Measurements from ENCODE around the gene ACAA2. TPM values are rescaled to one million over a fixed set of nuclear protein-coding genes. Genes with fewer than 3 reads are reported as not detected.

ACAA2 gene
- total RNA-seq, 1 experiment from 2014 or later = 6.5 TPM

DNA sequence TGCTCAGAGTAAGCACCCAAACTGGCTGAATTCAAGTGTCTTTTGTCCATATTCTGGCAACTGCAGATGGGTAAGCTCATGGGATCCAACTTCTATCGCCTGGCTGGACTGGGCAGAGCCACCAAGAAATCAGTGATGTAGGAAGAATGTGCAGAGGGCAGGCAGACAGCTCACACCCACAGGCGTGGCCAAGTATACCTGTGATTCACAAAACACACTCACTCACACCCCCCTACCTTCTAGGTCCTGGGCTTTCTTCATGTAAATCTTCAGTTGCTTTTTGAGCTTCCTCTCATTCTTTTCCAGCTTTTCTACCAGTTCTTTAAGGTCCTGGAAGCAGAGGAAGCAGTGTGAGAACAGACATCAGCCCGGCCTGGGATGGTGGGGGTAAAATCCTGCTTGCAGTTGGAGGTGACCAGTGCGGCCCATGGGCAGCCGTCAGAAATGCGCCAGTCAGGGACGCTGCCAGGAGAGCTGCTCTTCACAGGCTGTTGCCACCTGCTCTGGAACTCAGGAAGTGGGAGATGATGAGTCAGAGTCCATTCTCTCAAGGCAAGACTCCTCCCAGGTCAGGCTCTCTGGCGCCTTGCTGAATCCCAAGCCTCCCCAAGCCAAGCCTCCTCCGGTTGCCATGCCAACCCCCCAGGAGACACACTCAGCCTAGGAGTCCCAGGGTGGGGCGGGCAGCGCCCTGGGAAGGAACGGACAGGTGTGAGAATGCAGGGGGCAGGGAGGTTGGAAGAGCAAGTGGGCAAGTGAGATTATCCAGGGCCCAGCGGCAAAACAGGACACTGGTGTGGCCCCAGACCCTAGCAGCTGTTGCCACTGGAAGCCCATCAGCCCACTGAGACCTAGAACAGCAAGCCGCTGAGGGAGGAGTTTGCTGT, 36.2 kb upstream of the ACAA2 start:
- Histone ChIP-seq H3K4me1 (ENCODE audit: insufficient read depth, low read length) (peaks cover 17% of the 10 kb centered on the region), H3K79me2 (ENCODE audit: low read length) (no peaks in the 10 kb centered on the region), H3K9me3 (ENCODE audit: low read length) (no peaks in the 10 kb centered on the region), H3K27me3 (ENCODE audit: low read length) (no peaks in the 10 kb centered on the region), H3K4me2 (ENCODE audit: low read length) (peak overlapping the region; percentile 65), H3K4me3 (ENCODE audit: low read length) (peak overlapping the region; percentile 26), H3K27ac (ENCODE audit: low read length) (peak overlapping the region; percentile 90), H3K36me3 (ENCODE audit: low read depth, low read length) (no peaks in the 10 kb centered on the region), H2AFZ (ENCODE audit: low read length) (peak overlapping the region; percentile 50; the same call in 1 of the 2 replicates), H3K9ac (ENCODE audit: low read length) (peak overlapping the region; percentile 40), H3K9me2 (replicated peaks; ENCODE audit: low read length) (no peaks in the 10 kb centered on the region), H4K20me1 (ENCODE audit: low read length) (no peaks in the 10 kb centered on the region), H3F3A (ENCODE audit: low read length, unreplicated experiment) (no peaks in the 10 kb centered on the region)
- DNase-seq (peak; percentile 87), ATAC-seq (peak; percentile 91)
- intact Hi-C loops (cut with micrococcal nuclease) = loop anchor here (1.0 kb wide), 1 partner anchor 14 kb away; no protein-coding TSS in a partner anchor
- ChIA-PET CTCF (interaction anchor here (1.1 kb wide), 1 partner anchor 9 kb away, joined by 6 read pairs; no protein-coding TSS in a partner anchor), POLR2A (ENCODE audit: unreplicated experiment) (interaction anchor here (0.6 to 0.9 kb wide), 3 partner anchors 9 to 280 kb away, joined by 3 to 6 read pairs (median 4); partner anchors contain the start of gene ACAA2)
- TF ChIP-seq CTCF (conservative IDR thresholded peaks at IDR 0.05; ENCODE audit: low read depth, low read length) = no peak
- no peak for TF ChIP-seq EZH2phosphoT487 (IDR thresholded peaks at IDR 0.05; ENCODE audit: borderline replicate concordance, low read length)
- no peak for TF ChIP-seq EZH2 (IDR thresholded peaks at IDR 0.05; ENCODE audit: low read length, unreplicated experiment)
- TSS peak; percentile 93 for BruUV-seq (replicated peaks)

DNA sequence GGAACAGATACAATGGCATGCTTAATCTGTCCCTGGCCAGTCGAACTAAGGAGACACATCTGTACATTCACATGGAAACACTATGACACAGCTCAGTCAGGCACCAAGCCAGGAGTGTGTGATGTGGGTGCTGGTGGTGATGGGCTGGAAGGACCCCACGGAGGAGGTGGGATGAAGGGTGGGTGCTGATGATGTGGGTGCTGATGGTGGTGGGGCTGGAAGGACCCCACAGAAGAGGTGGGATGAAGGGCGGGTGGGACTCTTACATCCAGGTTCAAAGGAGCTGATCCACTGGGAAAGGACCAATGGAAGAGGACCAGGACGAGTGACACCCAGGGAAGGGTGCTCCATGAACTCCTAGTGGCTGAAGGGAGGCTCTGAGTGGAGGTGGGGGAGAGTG, 34.8 kb upstream of the ACAA2 start:
- H3K9ac ChIP-seq (ENCODE audit: low read length) = no peak overlapping the region
- peaks cover 17% of the 10 kb centered on the region for H3K4me1 ChIP-seq (ENCODE audit: insufficient read depth, low read length)
- no peaks in the 10 kb centered on the region for H3K27me3 ChIP-seq (ENCODE audit: low read length)
- no peak overlapping the region for H3K4me3 ChIP-seq (ENCODE audit: low read length)
- no peaks in the 10 kb centered on the region for H3K9me2 ChIP-seq (replicated peaks; ENCODE audit: low read length)
- ChIA-PET POLR2A (ENCODE audit: unreplicated experiment) (no interaction called here), CTCF (no interaction called here)
- no peaks in the 10 kb centered on the region for H3K79me2 ChIP-seq (ENCODE audit: low read length)
- H3K9me3 ChIP-seq (ENCODE audit: low read length) = no peaks in the 10 kb centered on the region
- H3K27ac ChIP-seq (ENCODE audit: low read length) = no peak overlapping the region
- no peak for TF ChIP-seq EZH2 (IDR thresholded peaks at IDR 0.05; ENCODE audit: low read length, unreplicated experiment)
- TF ChIP-seq EZH2phosphoT487 (IDR thresholded peaks at IDR 0.05; ENCODE audit: borderline replicate concordance, low read length) = no peak
- no peak for TF ChIP-seq CTCF (conservative IDR thresholded peaks at IDR 0.05; ENCODE audit: low read depth, low read length)
- ATAC-seq (no peak), DNase-seq (no peak)
- H3K4me2 ChIP-seq (ENCODE audit: low read length) = no peak overlapping the region
- intact Hi-C loops (cut with micrococcal nuclease) = no loop called here
- no peaks in the 10 kb centered on the region for H3F3A ChIP-seq (ENCODE audit: low read length, unreplicated experiment)
- H4K20me1 ChIP-seq (ENCODE audit: low read length) = no peaks in the 10 kb centered on the region
- no peaks in the 10 kb centered on the region for H3K36me3 ChIP-seq (ENCODE audit: low read depth, low read length)
- no TSS peak for BruUV-seq (replicated peaks)
- no peak overlapping the region for H2AFZ ChIP-seq (ENCODE audit: low read length)

GRCh38 chr18:49847524-49847923, 34.2 kb upstream of the ACAA2 start:
- ChIA-PET POLR2A (ENCODE audit: unreplicated experiment) (no interaction called here), CTCF (no interaction called here)
- H3K79me2 ChIP-seq (ENCODE audit: low read length) = no peaks in the 10 kb centered on the region
- H3K4me2 ChIP-seq (ENCODE audit: low read length) = no peak overlapping the region
- no peaks in the 10 kb centered on the region for H3K9me2 ChIP-seq (replicated peaks; ENCODE audit: low read length)
- H3K4me1 ChIP-seq (ENCODE audit: insufficient read depth, low read length) = peaks cover 17% of the 10 kb centered on the region
- no peak for TF ChIP-seq EZH2phosphoT487 (IDR thresholded peaks at IDR 0.05; ENCODE audit: borderline replicate concordance, low read length)
- TF ChIP-seq EZH2 (IDR thresholded peaks at IDR 0.05; ENCODE audit: low read length, unreplicated experiment) = no peak
- no peak for TF ChIP-seq CTCF (conservative IDR thresholded peaks at IDR 0.05; ENCODE audit: low read depth, low read length)
- no peak overlapping the region for H3K9ac ChIP-seq (ENCODE audit: low read length)
- no peaks in the 10 kb centered on the region for H3F3A ChIP-seq (ENCODE audit: low read length, unreplicated experiment)
- H4K20me1 ChIP-seq (ENCODE audit: low read length) = no peaks in the 10 kb centered on the region
- BruUV-seq (replicated peaks) = no TSS peak
- H3K4me3 ChIP-seq (ENCODE audit: low read length) = no peak overlapping the region
- H3K36me3 ChIP-seq (ENCODE audit: low read depth, low read length) = no peaks in the 10 kb centered on the region
- no peak overlapping the region for H2AFZ ChIP-seq (ENCODE audit: low read length)
- intact Hi-C loops (cut with micrococcal nuclease) = no loop called here
- H3K9me3 ChIP-seq (ENCODE audit: low read length) = no peaks in the 10 kb centered on the region
- no peak overlapping the region for H3K27ac ChIP-seq (ENCODE audit: low read length)
- ATAC-seq (no peak), DNase-seq (no peak)
- no peaks in the 10 kb centered on the region for H3K27me3 ChIP-seq (ENCODE audit: low read length)
